ENCODE measurements around the gene PCBP3. TPM values are rescaled to one million over a fixed set of nuclear protein-coding genes. Genes with fewer than 3 reads are reported as not detected.
A peak's percentile ranks its signal among the peaks of the same experiment; 100 is the strongest.
"Not testable (repeated sequence)": the region's sequence is repeated elsewhere in the genome, so short reads cannot be mapped to it uniquely, and the experiment has no call there.

PCBP3 gene
- total and polyA plus RNA-seq, 5 experiments from 2014 or later: 0.47 to 2.3 (median 0.95) TPM; not detected in 1

DNA sequence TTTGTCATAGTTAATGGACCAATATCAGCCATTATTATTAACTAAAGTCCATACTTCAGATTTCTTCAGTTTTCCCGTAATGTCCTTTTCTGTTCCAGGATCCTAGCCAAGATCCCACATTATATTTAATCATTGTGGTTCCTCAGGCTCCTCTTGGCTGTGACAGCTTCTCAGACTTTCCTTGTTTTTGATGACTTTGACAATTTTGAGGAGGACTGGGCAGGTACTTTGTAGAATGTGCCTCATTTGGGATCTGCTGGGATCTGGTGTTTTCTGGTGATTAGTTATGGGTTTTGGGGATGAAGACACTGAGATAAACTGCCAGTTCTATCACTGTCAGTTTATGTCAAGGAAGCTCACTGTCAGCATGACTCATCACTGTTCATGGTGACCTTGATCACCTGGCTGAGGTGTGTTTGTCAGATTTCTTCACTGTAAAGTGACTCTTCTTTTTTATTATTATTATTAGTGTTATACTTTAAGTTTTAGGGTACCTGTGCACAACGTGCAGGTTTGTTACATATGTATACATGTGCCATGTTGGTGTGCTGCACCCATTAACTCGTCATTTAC is 66.3 kb downstream of the PCBP3 start:
- DNase-seq (no peak), ATAC-seq (no peak)
- Mint-ChIP-seq H3K27me3 (no peaks in the 10 kb centered on the region), H3K36me3 (peaks cover 0 to 6% (median 3%) of the 10 kb centered on the region in 3 donors), H3K4me3 (no peak overlapping the region), H3K4me1 (no peaks in the 10 kb centered on the region), H3K27ac (no peak overlapping the region), H3K9me3 (peaks cover 0 to 17% (median 13%) of the 10 kb centered on the region in 9 donors)
- POLR2A ChIA-PET: no interaction called here

DNA sequence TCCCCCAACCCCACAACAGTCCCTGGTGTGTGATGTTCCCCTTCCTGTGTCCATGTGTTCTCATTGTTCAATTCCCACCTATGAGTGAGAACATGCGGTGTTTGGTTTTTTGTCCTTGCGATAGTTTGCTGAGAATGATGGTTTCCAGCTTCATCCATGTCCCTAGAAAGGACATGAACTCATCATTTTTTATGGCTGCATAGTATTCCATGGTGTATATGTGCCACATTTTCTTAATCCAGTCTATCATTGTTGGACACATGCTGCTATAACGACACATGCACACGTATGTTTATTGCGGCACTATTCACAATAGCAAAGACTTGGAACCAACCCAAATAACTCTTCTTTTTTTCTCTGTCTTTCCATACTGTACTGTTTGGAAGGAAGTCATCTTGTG is 66.8 kb downstream of the PCBP3 start:
- DNase-seq, ATAC-seq, H3K27me3 Mint-ChIP-seq, H3K27ac Mint-ChIP-seq, H3K4me3 Mint-ChIP-seq, POLR2A ChIA-PET, H3K4me1 Mint-ChIP-seq, H3K36me3 Mint-ChIP-seq: not testable (repeated sequence)
- peaks cover 0 to 17% (median 13%) of the 10 kb centered on the region in 9 donors for H3K9me3 Mint-ChIP-seq

DNA sequence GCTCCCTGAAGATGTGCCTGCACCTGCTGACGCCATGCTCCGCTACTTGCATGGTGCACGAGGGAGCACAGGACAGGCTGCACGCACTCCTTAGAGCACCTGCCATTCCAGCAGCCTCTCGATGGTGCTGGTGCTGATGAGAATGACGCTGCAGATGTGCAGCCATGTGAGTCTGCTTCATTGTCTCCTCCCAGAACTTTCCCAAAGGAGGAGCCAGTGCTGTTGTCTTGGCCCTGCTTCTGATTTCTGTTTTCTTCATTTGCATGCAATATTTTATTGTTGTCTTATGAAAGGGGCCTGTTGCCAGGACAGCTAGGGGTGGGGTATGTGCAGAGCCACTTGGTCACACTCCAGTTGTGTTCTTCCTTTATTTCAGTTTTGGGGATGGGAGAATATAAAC is 70.1 kb downstream of the PCBP3 start:
- H3K36me3 Mint-ChIP-seq: peaks cover 0 to 6% (median 3%) of the 10 kb centered on the region in 3 donors
- H3K9me3 Mint-ChIP-seq: peaks cover 0 to 17% (median 14%) of the 10 kb centered on the region in 9 donors
- H3K27me3 Mint-ChIP-seq: peaks cover 0 to 4% (median under 1%) of the 10 kb centered on the region in 5 donors
- no peak for DNase-seq
- H3K27ac Mint-ChIP-seq: no peak overlapping the region
- no peak overlapping the region for H3K4me3 Mint-ChIP-seq
- H3K4me1 Mint-ChIP-seq: no peaks in the 10 kb centered on the region
- POLR2A ChIA-PET: no interaction called here
- no peak for ATAC-seq

DNA sequence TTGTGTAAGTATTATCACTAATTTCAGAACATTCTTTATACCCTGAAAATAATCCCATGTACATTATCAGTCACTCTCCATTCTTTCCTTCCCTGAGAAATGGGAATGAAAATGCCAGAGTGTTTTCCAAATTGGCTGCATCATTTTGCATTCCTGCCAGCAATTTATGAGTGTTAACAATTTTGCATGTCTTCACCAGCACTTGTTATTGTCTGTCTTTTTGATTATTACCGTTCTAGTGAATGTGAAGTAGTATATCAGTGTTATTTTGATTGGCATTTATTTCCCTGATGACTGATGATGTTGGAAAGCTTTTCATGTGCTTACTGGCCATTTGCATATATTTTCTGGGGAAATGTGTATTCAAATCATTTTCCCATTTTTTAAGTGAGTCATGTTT is 71.9 kb downstream of the PCBP3 start:
- H3K9me3 Mint-ChIP-seq: peaks cover 0 to 17% (median 14%) of the 10 kb centered on the region in 9 donors
- peaks cover 0 to 6% (median 3%) of the 10 kb centered on the region in 3 donors for H3K36me3 Mint-ChIP-seq
- POLR2A ChIA-PET: no interaction called here
- no peaks in the 10 kb centered on the region for H3K4me1 Mint-ChIP-seq
- H3K27me3 Mint-ChIP-seq: peaks cover 0 to 9% (median 5%) of the 10 kb centered on the region in 5 donors
- DNase-seq (no peak), ATAC-seq (no peak)
- no peak overlapping the region for H3K27ac Mint-ChIP-seq
- H3K4me3 Mint-ChIP-seq: no peak overlapping the region

DNA sequence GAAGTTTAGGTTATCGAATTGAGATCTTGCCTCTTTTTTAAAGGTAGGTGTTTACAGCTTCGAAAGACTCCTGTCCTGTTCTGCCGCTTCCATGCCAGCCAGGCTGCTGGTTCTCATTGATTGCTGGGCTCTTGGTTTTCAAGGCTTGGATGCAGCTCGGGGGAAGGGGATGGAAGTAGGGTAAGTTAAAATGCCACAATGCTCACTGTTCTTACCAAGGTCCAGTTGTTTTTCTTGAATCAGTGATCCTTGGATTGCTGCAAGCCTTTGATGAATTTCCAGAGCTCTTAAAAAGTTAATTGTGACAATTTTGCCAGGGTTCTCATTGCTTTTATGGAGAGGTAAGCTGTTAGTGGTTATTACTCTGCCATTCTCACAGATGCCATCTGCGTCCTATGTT is 74.9 kb downstream of the PCBP3 start:
- POLR2A ChIA-PET: no interaction called here
- H3K27ac Mint-ChIP-seq: no peak overlapping the region

DNA sequence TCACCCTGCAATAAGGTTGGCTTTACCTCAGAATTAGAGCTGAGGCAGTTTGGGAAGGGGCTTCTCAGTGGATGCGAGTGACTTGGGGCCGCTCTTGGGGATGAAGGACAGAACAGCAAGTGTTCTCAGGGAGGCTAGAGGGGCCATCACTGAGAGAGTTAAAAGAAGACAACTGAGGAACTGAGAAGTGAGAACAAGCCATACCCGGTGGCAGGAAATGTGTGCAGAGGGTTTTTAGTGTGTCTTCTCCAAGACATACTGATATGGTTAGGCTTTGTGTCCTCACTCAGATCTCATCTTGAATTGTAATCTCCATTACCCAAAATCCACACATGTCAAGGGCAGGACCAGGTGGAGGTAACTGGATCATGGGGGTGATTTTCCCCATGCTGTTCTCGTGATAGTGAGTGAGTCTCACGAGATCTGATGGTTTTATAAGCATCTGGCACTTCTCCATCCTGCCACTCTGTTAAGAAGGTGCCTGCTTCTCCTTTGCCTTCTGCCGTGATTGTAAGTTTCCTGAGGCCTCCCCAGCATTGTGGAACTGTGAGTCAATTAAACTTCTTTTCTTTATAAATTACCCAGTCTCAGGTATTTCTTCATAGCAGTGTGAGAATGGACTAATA is 75.8 kb downstream of the PCBP3 start:
- H3K36me3 Mint-ChIP-seq: no peaks in the 10 kb centered on the region
- no peak for ATAC-seq
- POLR2A ChIA-PET: no interaction called here
- peaks cover 0 to 4% (median 0%) of the 10 kb centered on the region in 9 donors for H3K9me3 Mint-ChIP-seq
- peaks cover 0 to 9% (median 6%) of the 10 kb centered on the region in 5 donors for H3K27me3 Mint-ChIP-seq
- no peak overlapping the region for H3K27ac Mint-ChIP-seq
- no peak for DNase-seq
- no peak overlapping the region for H3K4me3 Mint-ChIP-seq
- peaks cover 0 to under 1% (median 0%) of the 10 kb centered on the region in 4 donors for H3K4me1 Mint-ChIP-seq

More for the DNA sequence above, 74.9 kb downstream of the PCBP3 start:
- Mint-ChIP-seq H3K27me3 (peaks cover 0 to 9% (median 6%) of the 10 kb centered on the region in 5 donors), H3K4me3 (no peak overlapping the region), H3K9me3 (peaks cover 0 to 4% (median 0%) of the 10 kb centered on the region in 9 donors), H3K36me3 (no peaks in the 10 kb centered on the region), H3K4me1 (no peaks in the 10 kb centered on the region)
- ATAC-seq (no peak), DNase-seq (no peak)

DNA sequence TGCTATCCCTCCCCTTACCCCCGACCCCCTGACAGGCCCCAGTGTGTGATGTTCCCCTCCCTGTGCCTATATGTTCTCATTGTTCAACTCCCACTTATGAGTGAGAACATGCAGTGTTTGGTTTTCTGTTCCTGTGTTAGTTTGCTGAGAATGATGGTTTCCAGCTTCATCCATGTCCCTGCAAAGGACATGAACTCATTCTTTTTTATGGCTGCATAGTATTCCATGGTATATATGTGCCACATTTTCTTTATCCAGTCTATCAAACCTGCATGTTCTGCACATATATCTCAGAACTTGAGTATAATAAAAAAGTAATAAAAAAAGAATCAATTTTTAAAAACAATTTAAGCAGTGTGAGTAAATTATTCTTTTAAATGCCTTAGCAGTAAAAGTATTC is 76.7 kb downstream of the PCBP3 start:
- H3K36me3 Mint-ChIP-seq, H3K9me3 Mint-ChIP-seq, H3K4me1 Mint-ChIP-seq, POLR2A ChIA-PET, DNase-seq, H3K4me3 Mint-ChIP-seq, ATAC-seq, H3K27ac Mint-ChIP-seq, H3K27me3 Mint-ChIP-seq: not testable (repeated sequence)

DNA sequence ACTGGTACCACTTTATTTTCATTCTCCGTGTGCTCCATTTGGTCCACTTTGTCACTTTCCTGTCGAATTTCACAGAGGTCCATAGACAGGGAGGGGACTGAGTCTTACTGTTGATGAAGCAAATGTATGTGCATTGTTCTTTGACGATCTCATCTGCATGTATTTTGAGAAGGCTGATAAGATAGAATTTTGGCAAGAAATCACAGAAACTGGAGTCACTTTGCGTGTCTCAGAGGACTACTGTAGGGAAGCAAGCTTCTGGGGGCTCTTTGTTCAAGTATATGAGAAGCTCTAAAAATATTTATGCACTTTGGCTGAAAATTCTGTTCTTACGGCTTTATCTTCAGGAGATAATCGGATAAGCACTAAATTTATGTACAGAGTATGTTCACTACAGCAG is 78.1 kb downstream of the PCBP3 start:
- no peak for ATAC-seq
- Mint-ChIP-seq H3K27ac (no peak overlapping the region), H3K27me3 (peaks cover 0 to 9% (median 6%) of the 10 kb centered on the region in 5 donors), H3K4me1 (peaks cover 0 to 2% (median 0%) of the 10 kb centered on the region in 4 donors), H3K4me3 (no peak overlapping the region), H3K9me3 (no peaks in the 10 kb centered on the region), H3K36me3 (no peaks in the 10 kb centered on the region)
- no peak for DNase-seq
- POLR2A ChIA-PET: no interaction called here

DNA sequence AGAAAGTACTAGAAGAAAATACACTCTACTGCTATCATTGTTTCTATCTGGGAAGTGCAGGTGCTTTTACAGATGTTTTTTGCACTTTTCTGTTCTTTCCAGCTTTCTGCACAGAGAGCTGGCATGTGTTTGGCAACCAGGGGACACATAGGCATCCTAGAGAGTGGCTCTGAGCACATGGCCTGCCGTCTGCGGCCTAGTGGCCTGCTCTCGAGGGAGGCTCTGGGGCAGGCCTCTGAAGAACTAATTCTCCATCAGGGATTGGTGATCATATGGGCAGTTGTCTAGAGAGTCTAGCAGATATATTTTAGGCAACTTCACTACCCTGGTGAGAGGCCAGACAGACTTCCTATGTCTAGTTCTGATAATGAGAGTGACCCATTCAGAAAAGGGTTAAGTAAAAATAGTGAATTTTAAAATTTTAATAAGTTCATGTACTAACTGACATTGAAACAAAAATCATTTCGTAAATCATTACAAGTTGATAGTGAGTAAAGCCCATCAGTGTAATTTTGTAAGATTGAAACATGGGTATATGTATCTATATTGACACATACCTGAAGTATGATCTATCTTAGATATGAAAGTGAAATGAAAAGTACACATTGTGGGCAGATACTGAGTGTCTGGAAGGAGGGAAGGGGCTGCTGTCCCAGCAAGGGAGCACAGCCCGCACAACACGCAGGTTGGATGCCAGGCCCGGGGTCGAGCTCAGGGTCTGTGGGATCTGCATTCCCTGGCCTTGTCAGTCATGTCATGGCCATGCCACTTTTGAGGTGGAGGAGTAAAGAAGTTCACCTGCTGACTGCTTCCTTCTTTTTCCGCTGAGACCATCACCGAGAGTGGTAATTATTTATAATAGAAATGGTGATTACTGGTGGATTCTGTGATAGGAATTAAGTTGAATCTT is 79.8 kb downstream of the PCBP3 start:
- no peak overlapping the region for H3K27ac Mint-ChIP-seq
- peaks cover 0 to 9% (median 5%) of the 10 kb centered on the region in 5 donors for H3K27me3 Mint-ChIP-seq
- H3K4me3 Mint-ChIP-seq: no peak overlapping the region
- DNase-seq: no peak
- no peaks in the 10 kb centered on the region for H3K36me3 Mint-ChIP-seq
- no peak for ATAC-seq
- no peaks in the 10 kb centered on the region for H3K9me3 Mint-ChIP-seq
- POLR2A ChIA-PET: no interaction called here
- peaks cover 0 to 2% (median 0%) of the 10 kb centered on the region in 4 donors for H3K4me1 Mint-ChIP-seq

DNA sequence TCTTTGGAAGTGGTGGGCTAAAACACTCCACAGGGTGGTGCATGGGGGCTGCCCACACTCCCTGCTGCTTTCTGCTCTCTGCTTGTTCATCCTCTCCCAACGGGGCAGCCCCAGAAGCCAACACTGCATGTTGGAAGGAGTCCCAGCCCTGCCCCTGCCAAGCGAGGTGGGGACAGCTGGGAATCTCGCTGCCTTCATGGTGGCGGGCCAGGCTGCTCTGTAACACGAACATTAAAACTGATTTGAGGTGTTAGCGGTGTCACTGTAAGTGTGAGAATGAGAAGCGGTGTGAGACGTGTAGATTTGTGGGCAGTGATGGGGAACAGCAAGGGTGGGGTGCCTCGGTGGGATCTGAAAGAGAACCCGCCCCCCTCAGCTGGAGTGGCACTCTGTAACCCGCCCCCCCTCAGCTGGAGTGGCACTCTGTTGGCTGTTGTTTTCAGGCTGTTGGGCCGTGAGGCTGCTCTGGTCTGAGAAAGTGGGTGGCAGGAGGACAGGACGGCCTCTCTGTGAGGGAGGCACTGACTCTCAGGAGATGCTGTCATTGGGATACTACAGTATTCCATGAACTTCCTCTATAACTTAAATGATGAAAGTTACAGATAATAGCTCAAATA is 80.9 kb downstream of the PCBP3 start:
- Mint-ChIP-seq H3K36me3 (no peaks in the 10 kb centered on the region), H3K27ac (peak overlapping the region in 1 of 10 donors; percentile 60)
- POLR2A ChIA-PET: no interaction called here

DNA sequence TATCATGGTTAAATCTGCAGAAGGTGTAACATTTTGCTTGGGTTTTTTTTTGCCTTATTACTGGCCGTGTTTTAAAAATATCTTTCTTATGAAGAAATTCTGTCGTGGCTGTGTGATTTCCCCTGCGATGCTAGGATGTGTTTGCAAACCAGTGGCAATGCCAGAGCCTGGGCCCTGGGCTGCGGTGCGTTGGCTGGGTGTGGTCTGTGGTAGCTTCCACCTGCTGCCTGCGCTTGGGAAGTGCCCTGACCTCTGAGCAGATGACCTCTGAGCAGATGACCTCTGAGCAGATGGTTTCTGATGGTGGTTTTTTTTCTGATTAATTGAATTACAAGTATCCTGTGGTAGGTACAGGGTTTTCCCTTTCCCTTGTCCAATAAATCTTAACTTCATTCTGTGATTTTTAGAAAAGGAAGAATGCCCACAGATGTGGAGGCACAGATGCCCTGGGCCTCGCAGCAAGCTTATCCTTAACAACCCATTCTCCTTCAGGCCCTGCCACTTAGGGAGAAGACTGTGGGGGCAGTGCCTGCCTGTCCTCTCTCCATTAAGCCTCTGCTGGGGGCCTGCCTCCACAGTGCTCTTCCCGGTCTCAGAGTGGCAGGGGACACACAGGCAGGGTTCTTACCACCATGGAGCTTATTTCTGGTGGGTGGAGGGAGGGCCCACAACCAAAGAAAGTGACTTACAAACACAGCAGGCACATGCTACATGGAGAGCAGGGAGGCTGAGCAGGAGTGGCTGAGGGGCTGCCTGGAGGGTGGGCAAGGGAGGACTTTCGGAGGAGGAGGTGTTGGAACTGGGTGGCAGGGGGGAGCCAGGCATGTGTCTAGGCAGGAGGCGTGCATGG is 81.7 kb downstream of the PCBP3 start:
- Mint-ChIP-seq H3K27ac (peak overlapping the region in 1 of 10 donors; percentile 31), H3K4me3 (no peak overlapping the region), H3K9me3 (no peaks in the 10 kb centered on the region), H3K36me3 (no peaks in the 10 kb centered on the region), H3K4me1 (peaks cover 0 to 2% (median 0%) of the 10 kb centered on the region in 4 donors), H3K27me3 (peaks cover 0 to 3% (median 0%) of the 10 kb centered on the region in 5 donors)
- no peak for ATAC-seq
- no peak for DNase-seq
- POLR2A ChIA-PET: no interaction called here

More for the DNA sequence above, 80.9 kb downstream of the PCBP3 start:
- no peak for ATAC-seq
- Mint-ChIP-seq H3K9me3 (no peaks in the 10 kb centered on the region), H3K27me3 (peaks cover 0 to 3% (median 0%) of the 10 kb centered on the region in 5 donors), H3K4me1 (peaks cover 0 to 2% (median 0%) of the 10 kb centered on the region in 4 donors), H3K4me3 (no peak overlapping the region)
- DNase-seq: no peak

DNA sequence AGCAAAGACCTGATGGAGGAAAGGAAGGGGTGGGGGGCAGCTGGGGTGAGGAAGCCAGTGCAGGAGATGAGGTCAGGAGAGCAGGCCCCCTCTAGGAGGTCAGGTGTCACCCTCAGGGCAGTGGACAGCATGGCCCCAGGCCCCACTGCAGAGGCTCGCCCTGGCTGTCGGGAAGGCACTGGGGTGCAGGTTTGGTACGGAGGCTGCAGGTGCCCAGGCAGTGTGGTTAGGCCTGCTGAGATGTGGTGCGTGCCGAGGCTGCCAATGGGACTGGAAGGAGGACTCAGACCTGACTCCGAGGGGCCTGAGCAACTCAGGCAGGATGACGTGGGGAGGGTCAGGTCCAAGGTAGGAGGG is 82.3 kb downstream of the PCBP3 start:
- H3K36me3 Mint-ChIP-seq: no peaks in the 10 kb centered on the region
- peaks cover 0 to 2% (median 0%) of the 10 kb centered on the region in 4 donors for H3K4me1 Mint-ChIP-seq
- H3K9me3 Mint-ChIP-seq: no peaks in the 10 kb centered on the region
- peaks cover 0 to 3% (median 0%) of the 10 kb centered on the region in 5 donors for H3K27me3 Mint-ChIP-seq
- H3K27ac Mint-ChIP-seq: no peak overlapping the region
- no peak overlapping the region for H3K4me3 Mint-ChIP-seq
- ATAC-seq (no peak), DNase-seq (no peak)
- POLR2A ChIA-PET: no interaction called here

All from naive thymus-derived CD8-positive, alpha-beta T cell (primary cell).